Gastroesophageal sphincter (tissue), 4 donors: ENCODE data around the gene DACT3. TPM values are rescaled to one million over a fixed set of nuclear protein-coding genes. Genes with fewer than 3 reads are reported as not detected.
A peak's percentile ranks its signal among the peaks of the same experiment; 100 is the strongest.

Experiments used
- ATAC-seq: fragments of 150-250 bp; one replicate; pipeline ENCODE4 v1.9.1; 2016; ENCODE audit warnings: mild to moderate bottlenecking, moderate library complexity
- H3K27ac ChIP-seq, 4 donors: fragments of 200-600 bp; sonication (generic) in 3 of 4; 1 replicate in 3 of 4; 2 replicates in 1 of 4; pipeline ENCODE4 v1.5.1; 2016 to 2019
- H3K27me3 ChIP-seq: fragments of 200-600 bp; sonication (generic); one replicate; pipeline ENCODE4 v1.5.1; 2019
- H3K36me3 ChIP-seq, 2 donors: fragments of 200-600 bp; sonication (generic); one replicate each; pipeline ENCODE4 v1.5.1; 2019; ENCODE audit warnings: control low read depth in 1 of 2
- H3K4me1 ChIP-seq, 3 donors: fragments of 200-600 bp; sonication (generic); 1 replicate in 2 of 3; 2 replicates in 1 of 3; pipeline ENCODE4 v1.5.1; 2016 to 2019; ENCODE audit warnings: control low read depth in 2 of 3
- H3K4me3 ChIP-seq, 2 donors: fragments of 200-600 bp; sonication (generic); one replicate each; pipeline ENCODE4 v1.5.1; 2019; ENCODE audit warnings: mild to moderate bottlenecking in 1 of 2, moderate library complexity in 1 of 2
- H3K9me3 ChIP-seq, 3 donors: fragments of 200-600 bp; sonication (generic); one replicate each; pipeline ENCODE4 v1.5.1; 2017 to 2019; ENCODE audit warnings: control low read depth in 2 of 3
- EP300 ChIP-seq: sonication (generic); formaldehyde crosslinking; IDR thresholded peaks from one replicate; pipeline ENCODE4 v1.6.1; 2017; ENCODE audit warnings: antibody characterized with exemption, mild to moderate bottlenecking
- POLR2A ChIP-seq, 2 donors: fragments of 450-650 bp; IDR thresholded peaks; one replicate each; pipeline ENCODE4 v1.6.1; 2017; ENCODE audit warnings: antibody characterized with exemption in 2 of 2, mild to moderate bottlenecking in 2 of 2, moderate library complexity in 1 of 2
- POLR2AphosphoS5 ChIP-seq: sonication (generic); formaldehyde crosslinking; IDR thresholded peaks from one replicate; pipeline ENCODE4 v1.6.1; 2017; ENCODE audit warnings: antibody characterized with exemption
- WGBS, 2 donors: methylation state at CpG; one replicate each; pipeline ENCODE4 v1.1.5; 2018; ENCODE audit warnings: low coverage in 1 of 2; 5-methylcytosine and 5-hydroxymethylcytosine counted together
- total RNA-seq, 4 donors: library from RNA; depleted of rRNA; stranded (reverse); fragments of >200 nt; gene quantifications; one replicate each; pipeline ENCODE4 v1.1.0, GENCODE V29; 2016
- TF ChIP-seq, protein P1 (sequence below), 4 experiments: fragments of 200-600 bp in 2 of 4; fragments of 450-650 bp in 2 of 4; sonication (generic) in 1 of 4; IDR thresholded peaks; one replicate each; pipeline ENCODE4 v1.5.1; 2017 to 2019; ENCODE audit warnings: antibody characterized with exemption in 4 of 4, mild to moderate bottlenecking in 2 of 4, moderate library complexity in 2 of 4

Gene DACT3
- total RNA-seq, 4 donors from 2014 or later: 42.9 to 105 (median 53.1) TPM

DNA sequence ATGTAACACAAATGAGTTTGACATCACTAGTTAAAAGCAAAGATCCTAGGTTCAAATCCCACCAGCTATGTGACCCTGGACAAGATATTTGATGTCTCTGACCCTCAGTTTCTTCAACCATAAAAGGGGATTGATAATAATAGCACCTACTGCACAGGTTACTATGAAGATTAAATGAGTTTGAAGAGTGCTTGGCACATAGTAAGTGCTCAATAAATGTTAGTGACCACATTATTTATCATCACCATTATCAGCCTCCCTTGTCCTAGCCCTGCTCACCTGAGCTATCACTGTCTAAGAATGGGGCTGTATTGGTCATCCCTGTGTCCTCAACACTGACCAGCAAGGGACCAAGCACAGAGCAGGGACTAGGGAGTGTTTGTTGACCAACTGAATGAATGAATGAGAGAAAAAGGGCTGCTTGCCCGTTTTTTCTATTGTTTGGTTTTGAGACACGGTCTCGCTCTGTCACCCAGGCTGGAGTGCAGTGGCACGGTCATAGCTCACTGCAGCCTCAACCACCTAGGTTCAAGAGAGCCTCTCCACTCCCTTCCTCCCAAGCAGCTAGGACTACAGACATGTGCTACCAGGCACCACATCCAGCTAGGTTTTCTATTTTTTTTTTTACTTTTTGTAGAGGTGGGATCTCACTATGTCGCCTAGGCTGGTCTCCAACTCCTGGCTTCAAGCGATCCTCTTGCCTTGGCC lies 26.6 kb upstream of the DACT3 start:
- peaks cover 0 to 100% of the 10 kb centered on the region in 2 donors for H3K36me3 ChIP-seq

DNA sequence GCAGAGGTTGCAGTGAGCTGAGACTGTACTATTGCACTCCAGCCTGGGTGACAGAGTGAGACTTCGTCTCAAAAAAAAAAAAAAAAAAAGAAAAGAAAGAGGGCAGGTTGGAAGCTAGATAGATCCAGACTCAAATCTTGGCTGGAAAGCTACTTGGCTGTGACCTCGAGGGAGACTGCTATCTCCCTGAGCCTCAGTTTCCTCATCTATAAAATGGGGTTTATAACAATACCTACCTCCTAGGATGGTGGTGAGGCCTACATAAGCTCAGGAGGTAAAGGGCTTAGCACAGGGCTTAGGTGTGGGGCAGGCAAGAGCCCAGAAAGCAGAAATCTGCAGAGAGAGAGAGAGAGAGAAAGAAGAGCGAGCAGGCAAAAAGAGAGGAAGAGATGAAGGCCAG lies 24.2 kb upstream of the DACT3 start:
- TF ChIP-seq, protein P1, sequence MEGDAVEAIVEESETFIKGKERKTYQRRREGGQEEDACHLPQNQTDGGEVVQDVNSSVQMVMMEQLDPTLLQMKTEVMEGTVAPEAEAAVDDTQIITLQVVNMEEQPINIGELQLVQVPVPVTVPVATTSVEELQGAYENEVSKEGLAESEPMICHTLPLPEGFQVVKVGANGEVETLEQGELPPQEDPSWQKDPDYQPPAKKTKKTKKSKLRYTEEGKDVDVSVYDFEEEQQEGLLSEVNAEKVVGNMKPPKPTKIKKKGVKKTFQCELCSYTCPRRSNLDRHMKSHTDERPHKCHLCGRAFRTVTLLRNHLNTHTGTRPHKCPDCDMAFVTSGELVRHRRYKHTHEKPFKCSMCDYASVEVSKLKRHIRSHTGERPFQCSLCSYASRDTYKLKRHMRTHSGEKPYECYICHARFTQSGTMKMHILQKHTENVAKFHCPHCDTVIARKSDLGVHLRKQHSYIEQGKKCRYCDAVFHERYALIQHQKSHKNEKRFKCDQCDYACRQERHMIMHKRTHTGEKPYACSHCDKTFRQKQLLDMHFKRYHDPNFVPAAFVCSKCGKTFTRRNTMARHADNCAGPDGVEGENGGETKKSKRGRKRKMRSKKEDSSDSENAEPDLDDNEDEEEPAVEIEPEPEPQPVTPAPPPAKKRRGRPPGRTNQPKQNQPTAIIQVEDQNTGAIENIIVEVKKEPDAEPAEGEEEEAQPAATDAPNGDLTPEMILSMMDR (IDR thresholded peaks at IDR 0.05): no peak
- TF ChIP-seq EP300 (no peak), POLR2A (IDR thresholded peaks at IDR 0.05) (no peak), POLR2AphosphoS5 (no peak)
- ATAC-seq: no peak
- Histone ChIP-seq H3K4me1 (no peaks in the 10 kb centered on the region), H3K27ac (no peak overlapping the region), H3K36me3 (peaks cover 0 to 100% of the 10 kb centered on the region in 2 donors), H3K9me3 (no peaks in the 10 kb centered on the region), H3K4me3 (no peak overlapping the region), H3K27me3 (no peaks in the 10 kb centered on the region)
- WGBS, 2 donors: 69 to 100% methylated on average over 1 to 3 of the region's 3 CpGs

More for the DNA sequence above, 26.6 kb upstream of the DACT3 start:
- no peaks in the 10 kb centered on the region for H3K4me1 ChIP-seq
- ATAC-seq: no peak
- no peaks in the 10 kb centered on the region for H3K27me3 ChIP-seq
- no peaks in the 10 kb centered on the region for H3K9me3 ChIP-seq
- H3K27ac ChIP-seq: no peak overlapping the region
- 80 to 93% methylated on average over 1 to 6 of the region's 6 CpGs for WGBS, 2 donors
- no peak overlapping the region for H3K4me3 ChIP-seq
- TF ChIP-seq EP300 (no peak), POLR2AphosphoS5 (no peak), POLR2A (IDR thresholded peaks at IDR 0.05) (no peak)
- TF ChIP-seq, protein P1 (IDR thresholded peaks at IDR 0.05): no peak

DNA sequence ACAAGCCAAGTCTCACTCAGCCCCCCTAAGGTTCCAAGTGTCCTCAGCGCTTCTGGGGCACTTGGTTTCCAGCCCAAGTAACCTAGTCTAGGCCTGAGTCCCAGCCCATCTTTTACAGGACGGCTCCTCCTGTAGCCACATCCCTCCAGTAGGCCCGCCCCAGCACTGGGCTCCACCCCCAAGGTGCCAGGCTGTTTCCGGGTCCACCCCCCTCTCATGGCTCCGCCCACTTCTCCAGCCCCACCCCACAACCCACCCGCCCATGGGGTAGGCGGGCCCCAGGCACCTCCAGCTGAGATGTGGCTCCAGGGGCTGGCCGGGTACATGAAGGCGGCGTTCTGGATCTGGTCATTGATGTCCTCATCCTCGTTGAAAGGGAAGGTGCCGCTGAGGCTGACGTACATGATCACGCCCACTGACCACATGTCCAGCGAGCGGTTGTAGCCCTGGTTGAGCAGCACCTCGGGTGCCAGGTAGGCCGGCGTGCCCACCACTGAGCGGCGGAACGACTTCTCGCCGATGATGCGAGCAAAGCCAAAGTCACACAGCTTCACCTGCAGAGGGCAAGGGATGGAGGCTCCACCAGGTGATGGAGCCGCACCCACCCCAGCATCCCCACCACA lies 17.2 kb upstream of the DACT3 start:
- H3K27me3 ChIP-seq: no peaks in the 10 kb centered on the region
- TF ChIP-seq, protein P1 (IDR thresholded peaks at IDR 0.05): no peak
- TF ChIP-seq EP300 (no peak), POLR2A (IDR thresholded peaks at IDR 0.05) (no peak), POLR2AphosphoS5 (no peak)
- WGBS, 2 donors: 50 to 61% methylated on average over 2 to 3 of the region's 26 CpGs
- H3K27ac ChIP-seq: no peak overlapping the region
- ATAC-seq: no peak
- no peaks in the 10 kb centered on the region for H3K4me1 ChIP-seq
- peaks cover 0 to 100% of the 10 kb centered on the region in 2 donors for H3K36me3 ChIP-seq
- H3K9me3 ChIP-seq: no peaks in the 10 kb centered on the region
- no peak overlapping the region for H3K4me3 ChIP-seq

DNA sequence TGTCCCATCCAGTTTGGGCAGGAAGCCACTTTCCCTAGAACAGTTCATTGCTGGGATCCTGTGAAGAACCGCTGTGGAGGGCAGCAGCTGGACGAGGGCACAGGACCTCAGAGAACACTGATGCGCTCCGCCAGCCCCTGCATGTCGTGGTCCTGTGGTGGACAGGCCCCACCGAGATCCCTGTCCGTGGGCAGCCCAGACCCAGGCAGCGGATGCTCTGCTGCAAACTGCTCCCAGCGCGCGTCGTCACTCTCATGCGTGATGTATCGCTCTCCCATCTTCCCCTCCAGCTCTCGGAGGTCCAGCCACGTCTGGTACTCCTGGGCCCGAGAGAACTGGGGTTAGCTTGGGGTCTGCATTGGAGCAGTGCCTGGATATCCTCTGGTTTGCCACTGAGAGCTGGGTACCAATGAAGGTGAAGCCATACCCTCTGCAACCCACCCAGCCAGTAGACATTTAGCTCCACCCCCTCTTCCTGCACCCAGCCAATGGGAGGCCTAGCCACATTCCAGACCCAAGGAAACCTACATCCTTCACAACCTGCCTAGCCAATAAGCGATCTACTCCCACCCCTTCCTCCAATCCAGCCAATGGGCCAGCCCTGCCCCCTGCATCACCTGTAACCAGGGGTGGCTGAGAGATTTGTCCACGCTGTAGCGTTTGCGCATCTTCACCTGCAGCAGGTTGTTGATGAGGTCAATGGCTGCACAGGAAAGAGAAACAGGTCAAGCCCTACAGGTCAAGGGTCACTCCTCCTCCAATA lies 13.6 kb upstream of the DACT3 start:
- no peaks in the 10 kb centered on the region for H3K9me3 ChIP-seq
- peaks cover 0 to 72% of the 10 kb centered on the region in 2 donors for H3K36me3 ChIP-seq
- TF ChIP-seq POLR2AphosphoS5 (no peak), EP300 (no peak), POLR2A (IDR thresholded peaks at IDR 0.05) (no peak)
- TF ChIP-seq, protein P1 (IDR thresholded peaks at IDR 0.05): no peak
- 94 to 95% methylated on average over 11 to 13 of the region's 21 CpGs for WGBS, 2 donors
- H3K27ac ChIP-seq: no peak overlapping the region
- peak; percentile 35 for ATAC-seq
- no peak overlapping the region for H3K4me3 ChIP-seq
- no peaks in the 10 kb centered on the region for H3K4me1 ChIP-seq
- no peaks in the 10 kb centered on the region for H3K27me3 ChIP-seq
